ENCODE measurements around the gene LRMDA.

Gene LRMDA

DNA sequence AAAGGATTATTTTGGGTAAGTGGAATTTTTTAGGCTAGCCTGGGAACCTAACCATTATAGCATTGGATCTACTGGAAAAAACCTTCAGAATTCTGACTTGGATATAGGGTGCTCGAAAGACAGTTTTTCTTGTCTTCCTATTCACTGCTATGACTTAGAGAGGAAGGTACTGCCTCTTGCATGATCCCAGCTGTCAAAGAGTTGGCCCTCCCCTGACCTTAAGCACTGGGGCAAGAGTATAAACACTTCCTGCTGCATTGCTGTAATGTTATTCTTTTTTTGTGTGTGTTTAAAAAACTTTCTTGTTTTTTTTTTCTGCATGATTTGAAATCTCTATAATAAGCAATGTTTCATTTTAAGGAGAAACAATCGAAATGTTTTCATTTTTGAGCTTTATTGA lies 113.0 kb downstream of the LRMDA start:
- Histone ChIP-seq H3K4me1 (ENCODE audit: control insufficient read depth, insufficient read depth, low read depth, low read length) (no peaks in the 10 kb centered on the region), H3K4ac (ENCODE audit: low read depth in 1 of 2, low read length in 2 of 2) (no peak overlapping the region), H2AK5ac (ENCODE audit: low read length, severe bottlenecking) (no peak overlapping the region), H3K14ac (ENCODE audit: low read length in 2 of 2) (no peak overlapping the region), H3K9me3 (ENCODE audit: control insufficient read depth, low read length) (no peaks in the 10 kb centered on the region), H3K79me1 (replicated peaks; ENCODE audit: low read length, poor library complexity, severe bottlenecking) (no peaks in the 10 kb centered on the region), H3K27me3 (ENCODE audit: control insufficient read depth in 1 of 2, insufficient read depth in 1 of 2, low read length in 2 of 2) (peaks cover 0 to 4% of the 10 kb centered on the region in 2 experiments), H2AFZ (ENCODE audit: low read depth, low read length) (no peak overlapping the region), H3K18ac (ENCODE audit: low read depth in 1 of 2, low read length in 2 of 2) (no peak overlapping the region), H4K91ac (ENCODE audit: low read length) (no peak overlapping the region), H3K23ac (ENCODE audit: low read length in 2 of 2) (no peak overlapping the region), H2BK15ac (ENCODE audit: low read depth, poor library complexity, severe bottlenecking) (no peak overlapping the region), H2BK12ac (ENCODE audit: low read length in 2 of 2) (no peak overlapping the region), H3K4me2 (ENCODE audit: low read length, poor library complexity, severe bottlenecking) (no peak overlapping the region), H4K8ac (ENCODE audit: low read length) (no peak overlapping the region), H3K9ac (ENCODE audit: low read length) (no peak overlapping the region), H2BK5ac (ENCODE audit: low read depth, low read length, poor library complexity, severe bottlenecking) (no peak overlapping the region), H3K4me3 (ENCODE audit: insufficient read depth in 1 of 2, low read depth in 1 of 2, low read length in 2 of 2) (no peak overlapping the region), H3K36me3 (ENCODE audit: control insufficient read depth in 1 of 2, insufficient read depth in 2 of 2, low read depth in 1 of 2, low read length in 2 of 2) (no peaks in the 10 kb centered on the region), H3K27ac (ENCODE audit: low read length, poor library complexity, severe bottlenecking) (no peak overlapping the region), H2BK120ac (ENCODE audit: low read depth, low read length) (no peak overlapping the region)
- peak; percentile 36 for DNase-seq
- WGBS = 71% methylated on average over 2 of the region's 2 CpGs

DNA sequence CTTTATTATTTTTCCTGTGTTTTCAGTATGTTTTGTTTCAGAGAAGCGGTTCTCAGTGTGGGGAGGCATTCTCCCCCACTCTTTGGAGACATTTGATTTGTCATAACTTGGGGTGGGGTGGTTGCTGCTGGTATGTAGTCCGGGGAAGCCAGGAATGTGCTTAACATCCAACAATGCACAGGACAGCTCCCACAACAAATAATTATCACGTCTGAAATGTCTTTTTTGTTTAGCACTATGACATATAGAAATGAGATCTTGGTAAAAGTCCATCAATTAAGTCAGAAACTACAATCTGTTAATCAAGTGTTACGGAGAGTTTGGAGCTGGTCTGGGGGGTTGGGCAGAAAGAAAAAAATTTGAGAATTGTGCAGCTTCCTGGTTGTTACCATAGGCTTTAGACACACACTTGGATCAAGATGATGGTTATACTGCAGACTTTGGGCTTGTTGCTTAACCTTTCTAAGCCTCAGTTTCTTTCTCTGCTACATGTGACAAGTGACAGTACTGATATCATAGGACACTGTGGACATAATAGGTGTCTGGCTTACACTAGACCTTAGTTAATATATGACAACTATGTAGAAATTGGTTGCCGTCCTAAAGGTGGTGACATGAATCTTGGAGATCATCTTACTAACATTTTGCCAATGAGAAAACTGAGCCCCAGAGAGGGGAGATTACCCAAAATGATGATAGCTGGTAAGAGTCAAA lies 113.7 kb downstream of the LRMDA start:
- Histone ChIP-seq H2BK12ac (ENCODE audit: low read length in 2 of 2) (peak overlapping the region in 1 of 2 experiments; percentile 73), H2AK5ac (ENCODE audit: low read length, severe bottlenecking) (no peak overlapping the region), H3K36me3 (ENCODE audit: control insufficient read depth in 1 of 2, insufficient read depth in 2 of 2, low read depth in 1 of 2, low read length in 2 of 2) (no peaks in the 10 kb centered on the region), H3K4ac (ENCODE audit: low read depth in 1 of 2, low read length in 2 of 2) (no peak overlapping the region), H2BK15ac (ENCODE audit: low read depth, poor library complexity, severe bottlenecking) (no peak overlapping the region), H3K23ac (ENCODE audit: low read length in 2 of 2) (no peak overlapping the region), H2AFZ (ENCODE audit: low read depth, low read length) (no peak overlapping the region), H3K79me1 (replicated peaks; ENCODE audit: low read length, poor library complexity, severe bottlenecking) (no peaks in the 10 kb centered on the region), H3K18ac (ENCODE audit: low read depth in 1 of 2, low read length in 2 of 2) (no peak overlapping the region), H3K4me3 (ENCODE audit: insufficient read depth in 1 of 2, low read depth in 1 of 2, low read length in 2 of 2) (no peak overlapping the region), H3K4me2 (ENCODE audit: low read length, poor library complexity, severe bottlenecking) (no peak overlapping the region), H4K91ac (ENCODE audit: low read length) (no peak overlapping the region), H3K27me3 (ENCODE audit: control insufficient read depth in 1 of 2, insufficient read depth in 1 of 2, low read length in 2 of 2) (peaks cover 0 to 4% of the 10 kb centered on the region in 2 experiments), H3K14ac (ENCODE audit: low read length in 2 of 2) (no peak overlapping the region), H2BK120ac (ENCODE audit: low read depth, low read length) (no peak overlapping the region), H2BK5ac (ENCODE audit: low read depth, low read length, poor library complexity, severe bottlenecking) (no peak overlapping the region), H3K9me3 (ENCODE audit: control insufficient read depth, low read length) (no peaks in the 10 kb centered on the region), H3K4me1 (ENCODE audit: control insufficient read depth, insufficient read depth, low read depth, low read length) (no peaks in the 10 kb centered on the region), H3K27ac (ENCODE audit: low read length, poor library complexity, severe bottlenecking) (no peak overlapping the region), H4K8ac (ENCODE audit: low read length) (no peak overlapping the region), H3K9ac (ENCODE audit: low read length) (no peak overlapping the region)
- no peak for DNase-seq
- WGBS = 83% methylated on average over 2 of the region's 5 CpGs

DNA sequence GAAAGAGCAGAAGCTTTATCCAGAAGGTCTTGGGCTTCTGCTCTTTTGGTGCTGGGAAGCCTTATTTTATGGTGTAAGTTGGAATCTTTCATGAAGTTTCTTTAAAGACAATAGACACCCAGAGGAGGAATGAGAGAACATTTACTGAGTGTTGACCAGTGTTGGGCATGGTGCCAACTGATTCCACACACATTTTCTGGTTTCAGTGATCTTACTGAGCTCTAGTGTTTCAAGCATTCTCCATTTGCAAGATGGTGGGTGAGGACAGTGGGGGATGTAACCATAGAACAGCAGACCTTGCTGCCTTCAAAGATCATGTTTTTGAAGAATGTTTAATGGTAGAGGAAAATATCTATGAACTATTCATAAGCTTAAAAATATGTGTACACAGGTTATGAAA lies 114.6 kb downstream of the LRMDA start:
- H4K8ac ChIP-seq (ENCODE audit: low read length) = no peak overlapping the region
- no peak for DNase-seq

DNA sequence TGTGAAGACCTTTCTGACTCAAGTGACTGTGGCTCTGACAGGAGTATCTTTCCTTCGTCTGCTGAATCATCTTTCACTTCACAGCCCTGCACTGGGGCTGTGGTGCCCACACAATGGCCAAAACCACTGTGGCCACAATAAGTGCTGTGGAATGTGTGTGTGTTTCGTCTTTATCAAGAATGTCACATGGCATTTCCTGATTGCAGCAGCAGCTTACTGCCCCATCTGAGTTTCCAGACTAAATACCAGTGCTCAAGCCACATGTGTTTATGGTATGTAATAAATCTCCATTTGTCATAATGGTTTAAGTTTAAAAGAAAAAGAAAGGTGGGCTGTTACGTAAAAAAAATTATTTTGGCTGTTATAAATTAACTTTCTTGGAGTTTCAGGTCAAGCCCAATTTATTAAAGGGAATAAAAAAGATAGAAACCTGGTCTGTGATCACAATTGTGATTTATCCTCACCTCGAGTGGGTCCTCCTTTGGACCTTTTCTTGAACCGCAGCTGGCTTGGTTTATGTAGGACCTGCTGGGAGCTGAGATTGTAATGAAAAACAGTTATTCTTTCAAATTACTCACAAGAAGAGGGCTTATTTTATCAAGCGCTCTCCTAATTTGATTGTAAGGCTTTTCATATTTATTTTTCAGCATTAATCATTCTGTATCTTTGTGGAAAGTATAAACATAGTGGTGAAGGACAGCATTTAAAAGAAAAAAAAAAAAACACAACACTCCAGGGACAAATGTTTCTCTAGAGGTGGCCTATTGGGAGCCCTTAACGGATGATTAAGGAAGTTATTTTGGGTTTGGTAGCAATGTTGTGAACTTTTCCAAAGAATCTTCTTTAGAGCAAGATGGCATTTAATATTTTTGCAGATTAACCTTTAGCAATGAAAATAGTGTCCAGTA lies 116.2 kb downstream of the LRMDA start:
- H4K8ac ChIP-seq (ENCODE audit: low read length) = no peak overlapping the region
- no peak overlapping the region for H4K91ac ChIP-seq (ENCODE audit: low read length)
- H3K79me1 ChIP-seq (replicated peaks; ENCODE audit: low read length, poor library complexity, severe bottlenecking) = no peaks in the 10 kb centered on the region
- no peaks in the 10 kb centered on the region for H3K4me1 ChIP-seq (ENCODE audit: control insufficient read depth, insufficient read depth, low read depth, low read length)
- H3K4ac ChIP-seq (ENCODE audit: low read depth in 1 of 2, low read length in 2 of 2) = no peak overlapping the region
- no peak overlapping the region for H2BK12ac ChIP-seq (ENCODE audit: low read length in 2 of 2)
- H2AFZ ChIP-seq (ENCODE audit: low read depth, low read length) = no peak overlapping the region
- H2BK5ac ChIP-seq (ENCODE audit: low read depth, low read length, poor library complexity, severe bottlenecking) = no peak overlapping the region
- no peak overlapping the region for H3K4me2 ChIP-seq (ENCODE audit: low read length, poor library complexity, severe bottlenecking)
- no peak overlapping the region for H2BK120ac ChIP-seq (ENCODE audit: low read depth, low read length)
- 16% methylated on average over 5 of the region's 7 CpGs for WGBS
- H3K23ac ChIP-seq (ENCODE audit: low read length in 2 of 2) = no peak overlapping the region
- H3K9ac ChIP-seq (ENCODE audit: low read length) = no peak overlapping the region
- peaks cover 1% of the 10 kb centered on the region for H3K9me3 ChIP-seq (ENCODE audit: control insufficient read depth, low read length)
- H3K27ac ChIP-seq (ENCODE audit: low read length, poor library complexity, severe bottlenecking) = no peak overlapping the region
- H3K14ac ChIP-seq (ENCODE audit: low read length in 2 of 2) = no peak overlapping the region
- H2AK5ac ChIP-seq (ENCODE audit: low read length, severe bottlenecking) = no peak overlapping the region
- H2BK15ac ChIP-seq (ENCODE audit: low read depth, poor library complexity, severe bottlenecking) = no peak overlapping the region
- no peak overlapping the region for H3K18ac ChIP-seq (ENCODE audit: low read depth in 1 of 2, low read length in 2 of 2)
- no peaks in the 10 kb centered on the region for H3K36me3 ChIP-seq (ENCODE audit: control insufficient read depth in 1 of 2, insufficient read depth in 2 of 2, low read depth in 1 of 2, low read length in 2 of 2)
- H3K27me3 ChIP-seq (ENCODE audit: control insufficient read depth in 1 of 2, insufficient read depth in 1 of 2, low read length in 2 of 2) = peaks cover 0 to 4% of the 10 kb centered on the region in 2 experiments
- peak; percentile 89 for DNase-seq
- no peak overlapping the region for H3K4me3 ChIP-seq (ENCODE audit: insufficient read depth in 1 of 2, low read depth in 1 of 2, low read length in 2 of 2)

More for the DNA sequence above, 114.6 kb downstream of the LRMDA start:
- no peak overlapping the region for H2AK5ac ChIP-seq (ENCODE audit: low read length, severe bottlenecking)
- no peak overlapping the region for H3K9ac ChIP-seq (ENCODE audit: low read length)
- H3K18ac ChIP-seq (ENCODE audit: low read depth in 1 of 2, low read length in 2 of 2) = peak overlapping the region in 1 of 2 experiments; percentile 48
- no peak overlapping the region for H3K4ac ChIP-seq (ENCODE audit: low read depth in 1 of 2, low read length in 2 of 2)
- H3K79me1 ChIP-seq (replicated peaks; ENCODE audit: low read length, poor library complexity, severe bottlenecking) = no peaks in the 10 kb centered on the region
- no peaks in the 10 kb centered on the region for H3K9me3 ChIP-seq (ENCODE audit: control insufficient read depth, low read length)
- no peak overlapping the region for H2BK120ac ChIP-seq (ENCODE audit: low read depth, low read length)
- H2AFZ ChIP-seq (ENCODE audit: low read depth, low read length) = no peak overlapping the region
- peaks cover 0 to 4% of the 10 kb centered on the region in 2 experiments for H3K27me3 ChIP-seq (ENCODE audit: control insufficient read depth in 1 of 2, insufficient read depth in 1 of 2, low read length in 2 of 2)
- H4K91ac ChIP-seq (ENCODE audit: low read length) = no peak overlapping the region
- H3K36me3 ChIP-seq (ENCODE audit: control insufficient read depth in 1 of 2, insufficient read depth in 2 of 2, low read depth in 1 of 2, low read length in 2 of 2) = no peaks in the 10 kb centered on the region
- H2BK5ac ChIP-seq (ENCODE audit: low read depth, low read length, poor library complexity, severe bottlenecking) = no peak overlapping the region
- peak overlapping the region in 1 of 2 experiments; percentile 54 for H2BK12ac ChIP-seq (ENCODE audit: low read length in 2 of 2)
- H3K4me1 ChIP-seq (ENCODE audit: control insufficient read depth, insufficient read depth, low read depth, low read length) = no peaks in the 10 kb centered on the region
- H3K4me3 ChIP-seq (ENCODE audit: insufficient read depth in 1 of 2, low read depth in 1 of 2, low read length in 2 of 2) = no peak overlapping the region
- H3K23ac ChIP-seq (ENCODE audit: low read length in 2 of 2) = no peak overlapping the region
- peak overlapping the region in 1 of 2 experiments; percentile 75 for H3K14ac ChIP-seq (ENCODE audit: low read length in 2 of 2)
- no peak overlapping the region for H3K4me2 ChIP-seq (ENCODE audit: low read length, poor library complexity, severe bottlenecking)
- H3K27ac ChIP-seq (ENCODE audit: low read length, poor library complexity, severe bottlenecking) = no peak overlapping the region
- no peak overlapping the region for H2BK15ac ChIP-seq (ENCODE audit: low read depth, poor library complexity, severe bottlenecking)

Measured in mesenchymal stem cell (in vitro differentiated cells and primary cell).